Anterior cingulate cortex (tissue), 58 donors: Measurements from ENCODE around the gene OTUD7B.
"Not testable (repeated sequence)": the region's sequence is repeated elsewhere in the genome, so short reads cannot be mapped to it uniquely, and the experiment has no call there.

ENCODE experiments used
- DNase-seq, 58 donors: peaks; one replicate each; lab custom pipeline; 2025; lab: John Stamatoyannopoulos, UW

OTUD7B gene

GRCh38 chr1:149962039-149962647 is 48.4 kb downstream of the OTUD7B start:
- DNase-seq = peak in 37 of 58 donors; percentile 0 to 75 (median 22)

GRCh38 chr1:149957548-149957947 is 53.0 kb downstream of the OTUD7B start:
- DNase-seq = not testable (repeated sequence)

- no peak for DNase-seq
Observed at GRCh38 chr1:149949911-149950310, 60.6 kb downstream of the OTUD7B start.

- DNase-seq = peak in 1 of 58 donors; percentile 12
Observed at GRCh38 chr1:149945206-149945605, 65.3 kb downstream of the OTUD7B start.

GRCh38 chr1:149942885-149943284 is 67.6 kb downstream of the OTUD7B start:
- no peak for DNase-seq

GRCh38 chr1:149942207-149942606 is 68.3 kb downstream of the OTUD7B start:
- peak in 13 of 58 donors; percentile 7 to 32 (median 15) for DNase-seq

GRCh38 chr1:149940427-149940826 is 70.1 kb downstream of the OTUD7B start:
- no peak for DNase-seq

- not testable (repeated sequence) for DNase-seq
Observed at GRCh38 chr1:149938668-149939003, 71.9 kb downstream of the OTUD7B start.

GRCh38 chr1:149937759-149938158 is 72.8 kb downstream of the OTUD7B start:
- no peak for DNase-seq

- DNase-seq = peak in 25 of 58 donors; percentile 10 to 71 (median 24)
Observed at GRCh38 chr1:149936992-149937705, 73.4 kb downstream of the OTUD7B start.

- DNase-seq = peak in 17 of 58 donors; percentile 3 to 64 (median 23)
Observed at GRCh38 chr1:149936170-149936991, 74.1 kb downstream of the OTUD7B start, which contains the start of gene MTMR11. TSS of gene MTMR11 (minus strand) at chr1:149936879. CDS start at chr1:149936647, 232 bp downstream.

- DNase-seq = no peak
Observed at GRCh38 chr1:149934356-149934755, 76.2 kb downstream of the OTUD7B start.

- no peak for DNase-seq
Observed at GRCh38 chr1:149933208-149933607, 77.3 kb downstream of the OTUD7B start.

- DNase-seq = no peak
Observed at GRCh38 chr1:149932474-149932873, 78.1 kb downstream of the OTUD7B start.

GRCh38 chr1:149931212-149931790 is 79.2 kb downstream of the OTUD7B start:
- DNase-seq = no peak

- DNase-seq = no peak
Observed at GRCh38 chr1:149929856-149930255, 80.7 kb downstream of the OTUD7B start.

- no peak for DNase-seq
Observed at GRCh38 chr1:149928401-149928724, 82.2 kb downstream of the OTUD7B start.

- DNase-seq = peak; percentile 58 to 98 (median 93)
Observed at GRCh38 chr1:149927563-149928400, 82.7 kb downstream of the OTUD7B start, which contains the start of gene SF3B4. TSS of gene SF3B4 (minus strand) at chr1:149927803. CDS start at chr1:149927759, 44 bp downstream.

GRCh38 chr1:149927056-149927562 is 83.4 kb downstream of the OTUD7B start:
- DNase-seq = no peak

- DNase-seq = no peak
Observed at GRCh38 chr1:149926296-149926695, 84.2 kb downstream of the OTUD7B start.
